T-helper 2 cell treated with Interferon-gamma antibody and Interleukin-4, amounts not matched to agents 5 μg/mL and 100 μg/mL, for 36 hours (primary cell): Measurements from ENCODE around the gene CKAP4.

Source experiments
- DNase-seq: peaks from one replicate; pipeline ENCODE4 v3.0.0; 2021; ENCODE audit warnings: low spot score
- H3K27ac Mint-ChIP-seq: one replicate; pipeline ENCODE4 v1.8.0; 2021; ENCODE audit warnings: mild to moderate bottlenecking, mixed read lengths
- H3K27me3 Mint-ChIP-seq: one replicate; pipeline ENCODE4 v1.8.0; 2021; ENCODE audit warnings: low read depth, mixed read lengths
- H3K36me3 Mint-ChIP-seq: one replicate; pipeline ENCODE4 v1.8.0; 2021; ENCODE audit warnings: low read depth, mixed read lengths
- H3K4me1 Mint-ChIP-seq: one replicate; pipeline ENCODE4 v1.8.0; 2021; ENCODE audit warnings: low read depth, mixed read lengths
- H3K4me3 Mint-ChIP-seq: one replicate; pipeline ENCODE4 v1.8.0; 2022; ENCODE audit warnings: mild to moderate bottlenecking, moderate library complexity, mixed read lengths
- H3K9me3 Mint-ChIP-seq: one replicate; pipeline ENCODE4 v1.8.0; 2021; ENCODE audit warnings: mixed read lengths

Gene CKAP4

DNA sequence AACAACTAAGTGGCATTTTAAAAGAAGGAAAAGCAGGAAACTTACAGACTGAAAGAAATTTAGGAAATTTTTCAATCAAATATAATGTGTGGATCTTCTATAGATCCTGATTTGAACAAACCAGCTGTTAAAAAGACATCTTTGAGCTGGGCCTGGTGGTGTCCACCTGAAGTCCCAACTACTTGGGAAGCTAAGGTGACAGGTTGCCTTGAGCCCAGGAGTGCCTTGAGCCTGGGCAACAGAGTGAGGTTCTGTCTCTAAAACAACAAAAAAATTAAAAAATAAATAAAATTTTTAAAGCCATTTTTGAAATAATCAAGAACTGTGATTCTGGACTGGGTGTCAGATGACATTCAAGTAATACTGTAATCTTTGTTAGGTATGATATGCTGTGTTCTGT, 7.0 kb downstream of the CKAP4 start:
- H3K36me3 Mint-ChIP-seq: no peaks in the 10 kb centered on the region
- H3K4me1 Mint-ChIP-seq: no peaks in the 10 kb centered on the region
- H3K4me3 Mint-ChIP-seq: no peak overlapping the region
- H3K9me3 Mint-ChIP-seq: no peaks in the 10 kb centered on the region
- no peak overlapping the region for H3K27ac Mint-ChIP-seq
- H3K27me3 Mint-ChIP-seq: peaks cover 3% of the 10 kb centered on the region
- DNase-seq: no peak

DNA sequence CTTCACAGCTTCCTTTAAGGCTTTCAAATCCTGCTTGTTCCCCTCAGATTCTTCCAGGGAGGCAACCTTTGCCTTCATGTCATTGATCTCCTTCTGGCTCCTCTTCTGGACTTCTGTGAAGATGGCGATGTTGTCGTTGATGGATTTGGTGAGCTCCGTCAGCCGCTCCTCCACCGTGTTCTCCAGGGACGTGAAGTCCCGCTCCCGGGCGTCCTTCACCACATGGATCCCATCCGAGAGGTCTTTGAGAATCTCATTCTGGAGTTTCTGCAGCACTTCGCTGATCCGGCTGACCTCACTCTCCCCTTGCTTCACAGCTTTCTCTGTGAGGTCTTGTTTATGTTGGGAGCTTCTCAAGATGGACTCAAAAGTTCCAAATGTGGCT, 7.9 kb downstream of the CKAP4 start:
- H3K4me1 Mint-ChIP-seq: no peaks in the 10 kb centered on the region
- no peaks in the 10 kb centered on the region for H3K9me3 Mint-ChIP-seq
- no peak overlapping the region for H3K4me3 Mint-ChIP-seq
- DNase-seq: no peak
- H3K36me3 Mint-ChIP-seq: no peaks in the 10 kb centered on the region
- H3K27ac Mint-ChIP-seq: no peak overlapping the region
- H3K27me3 Mint-ChIP-seq: peaks cover under 1% of the 10 kb centered on the region

DNA sequence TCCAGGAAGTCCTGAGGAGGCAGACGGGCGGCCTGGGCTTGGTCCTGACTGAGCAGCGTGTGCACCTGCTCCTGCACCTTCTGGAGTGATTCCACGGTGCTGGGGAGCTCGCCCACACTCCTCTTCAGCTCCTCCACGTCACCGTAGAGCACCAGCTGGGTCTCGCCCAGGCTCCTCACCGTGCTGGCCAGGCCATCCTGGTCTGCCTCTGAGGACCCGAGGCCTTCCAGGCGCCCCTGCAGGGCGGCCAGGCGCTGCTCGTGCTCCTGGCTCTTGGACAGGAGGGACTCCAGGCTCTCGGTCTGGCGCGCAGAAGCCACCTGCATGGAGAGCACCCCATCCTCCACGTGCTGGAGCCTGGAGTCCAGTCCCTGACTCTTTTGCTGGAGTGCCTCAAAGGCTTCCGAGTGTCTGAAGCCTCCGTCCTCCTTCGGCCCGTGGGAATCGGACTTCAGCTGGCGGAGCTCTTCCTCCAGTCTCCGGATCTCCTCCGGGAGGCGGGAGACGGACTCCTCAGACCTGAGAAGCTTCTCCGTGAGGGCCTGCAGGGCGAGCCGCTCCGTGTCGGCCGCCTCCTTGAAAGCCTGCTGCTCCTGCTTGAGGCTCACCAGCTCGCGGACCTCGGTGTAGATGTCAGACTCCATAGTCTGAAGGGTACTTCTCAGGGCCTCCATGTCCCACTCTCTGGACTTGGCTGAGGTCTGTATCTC, 8.4 kb downstream of the CKAP4 start:
- Mint-ChIP-seq H3K27me3 (no peaks in the 10 kb centered on the region), H3K4me3 (no peak overlapping the region), H3K27ac (no peak overlapping the region), H3K4me1 (no peaks in the 10 kb centered on the region), H3K9me3 (no peaks in the 10 kb centered on the region), H3K36me3 (no peaks in the 10 kb centered on the region)
- no peak for DNase-seq

DNA sequence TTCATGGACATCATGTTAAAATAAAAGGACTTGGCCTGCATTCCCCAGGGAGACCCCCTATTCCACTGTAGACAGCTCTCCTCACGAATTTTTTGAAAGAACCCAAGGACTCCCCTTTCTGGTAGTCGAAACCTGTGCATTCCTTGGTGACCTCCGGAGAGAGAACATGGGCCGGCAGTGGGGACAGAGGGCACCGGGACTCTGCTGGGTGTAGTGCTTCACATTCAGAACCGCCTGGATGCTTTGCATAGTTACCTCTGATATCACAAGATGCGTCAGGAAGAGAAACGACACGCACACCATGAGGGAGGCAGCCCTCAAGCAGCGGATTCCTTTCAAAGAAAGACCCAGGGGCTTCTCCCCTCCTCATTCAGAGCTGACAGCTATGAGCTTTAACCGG, 9.7 kb downstream of the CKAP4 start:
- Mint-ChIP-seq H3K9me3 (no peaks in the 10 kb centered on the region), H3K27me3 (no peaks in the 10 kb centered on the region), H3K4me3 (no peak overlapping the region), H3K4me1 (no peaks in the 10 kb centered on the region), H3K36me3 (no peaks in the 10 kb centered on the region), H3K27ac (no peak overlapping the region)
- DNase-seq: no peak

DNA sequence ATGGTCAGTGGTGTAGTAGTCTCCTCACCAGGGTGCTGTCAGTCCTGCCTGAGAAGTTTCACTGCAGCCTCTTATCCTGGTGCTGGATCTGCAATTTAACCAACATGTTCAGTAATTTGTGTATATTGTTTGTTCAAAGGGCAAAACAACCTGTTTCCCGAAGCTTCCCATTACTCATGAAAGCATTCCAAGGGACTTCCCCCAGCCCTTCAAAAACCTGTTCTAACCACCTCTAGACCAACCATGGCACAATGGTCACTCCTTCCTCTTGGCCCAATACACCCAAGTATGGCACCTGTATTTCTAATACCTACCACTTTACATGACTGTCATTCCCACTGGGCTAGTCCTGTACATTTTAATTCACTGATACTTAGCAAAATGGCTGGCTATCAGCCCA, 12.1 kb downstream of the CKAP4 start:
- peaks cover 4% of the 10 kb centered on the region for H3K27me3 Mint-ChIP-seq
- no peak overlapping the region for H3K4me3 Mint-ChIP-seq
- no peaks in the 10 kb centered on the region for H3K4me1 Mint-ChIP-seq
- no peak for DNase-seq
- no peak overlapping the region for H3K27ac Mint-ChIP-seq
- H3K9me3 Mint-ChIP-seq: no peaks in the 10 kb centered on the region
- H3K36me3 Mint-ChIP-seq: no peaks in the 10 kb centered on the region

DNA sequence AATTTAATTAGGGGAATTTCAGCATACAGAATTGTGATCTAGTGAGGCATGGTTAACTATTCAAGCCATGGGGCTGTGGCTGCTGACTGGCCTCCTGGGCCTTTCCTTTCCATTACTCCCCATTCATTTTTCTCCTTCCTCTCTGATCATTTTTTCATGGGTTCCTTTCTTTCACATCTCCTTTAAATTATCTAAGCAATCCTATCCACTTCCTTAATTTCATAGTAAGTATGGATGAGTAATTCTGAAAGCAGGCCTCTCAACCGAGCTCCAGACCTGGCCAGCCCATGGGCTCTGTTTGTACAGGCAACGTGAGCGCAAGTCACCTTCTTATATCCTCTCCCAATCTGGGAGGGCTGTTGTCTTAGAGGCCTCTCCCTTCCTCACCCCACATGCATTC, 13.4 kb downstream of the CKAP4 start:
- H3K27me3 Mint-ChIP-seq: peaks cover 9% of the 10 kb centered on the region
- H3K9me3 Mint-ChIP-seq: no peaks in the 10 kb centered on the region
- H3K4me1 Mint-ChIP-seq: no peaks in the 10 kb centered on the region

DNA sequence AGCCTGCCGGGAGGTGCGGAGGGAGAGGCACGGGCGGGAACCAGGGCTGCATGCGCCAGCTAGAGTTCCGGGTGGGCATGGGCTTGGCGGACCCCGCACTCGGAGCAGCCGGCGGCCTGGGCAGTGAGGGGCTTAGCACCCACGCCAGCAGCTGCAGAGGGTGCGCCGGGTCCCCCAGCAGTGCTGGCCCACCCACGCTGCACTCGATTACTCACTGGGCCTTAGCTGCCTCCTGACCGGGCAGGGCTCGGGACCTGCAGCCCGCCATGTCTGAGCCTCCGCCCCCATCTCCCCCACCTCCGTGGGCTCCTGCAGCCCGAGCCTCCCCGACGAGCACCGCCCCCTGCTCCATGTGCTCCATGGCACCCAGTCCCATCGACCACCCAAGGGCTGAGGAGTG, 14.8 kb downstream of the CKAP4 start:
- Mint-ChIP-seq H3K36me3 (no peaks in the 10 kb centered on the region), H3K4me3 (no peak overlapping the region), H3K27ac (no peak overlapping the region), H3K27me3 (peaks cover 9% of the 10 kb centered on the region), H3K4me1 (peaks cover 2% of the 10 kb centered on the region), H3K9me3 (no peaks in the 10 kb centered on the region)
- DNase-seq: no peak

More for the DNA sequence above, 13.4 kb downstream of the CKAP4 start:
- H3K4me3 Mint-ChIP-seq: no peak overlapping the region
- no peaks in the 10 kb centered on the region for H3K36me3 Mint-ChIP-seq
- H3K27ac Mint-ChIP-seq: no peak overlapping the region
- DNase-seq: no peak

DNA sequence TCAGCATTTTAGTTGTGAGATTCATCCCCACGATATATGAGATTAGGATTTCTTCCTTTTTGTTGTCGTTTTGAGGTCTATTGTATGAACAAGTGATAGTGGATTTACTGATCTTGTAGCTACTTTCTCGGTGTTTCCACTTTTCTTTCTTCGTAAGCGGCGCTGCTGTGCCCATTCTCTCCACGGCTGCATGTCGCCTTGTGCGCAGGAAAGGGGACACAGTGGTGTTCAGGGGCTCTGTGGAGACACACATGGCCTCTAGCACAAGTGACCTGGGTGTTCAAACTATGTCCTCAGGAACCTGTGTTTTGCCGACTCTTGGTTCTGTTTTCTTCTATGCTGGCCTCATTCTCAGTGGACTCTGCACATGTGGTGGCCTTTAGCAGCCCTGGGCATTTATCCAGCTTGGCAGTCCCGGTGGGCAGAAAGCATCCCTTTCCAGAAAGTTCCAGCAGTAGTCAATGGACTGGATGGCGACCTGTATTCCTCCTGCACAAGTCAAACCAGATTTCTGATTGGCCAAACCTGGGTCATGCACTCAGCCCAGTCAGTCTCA, 18.7 kb downstream of the CKAP4 start:
- no peaks in the 10 kb centered on the region for H3K36me3 Mint-ChIP-seq
- H3K27ac Mint-ChIP-seq: no peak overlapping the region
- peaks cover 9% of the 10 kb centered on the region for H3K27me3 Mint-ChIP-seq
- DNase-seq: no peak
- H3K4me1 Mint-ChIP-seq: peaks cover 15% of the 10 kb centered on the region
- H3K9me3 Mint-ChIP-seq: no peaks in the 10 kb centered on the region
- H3K4me3 Mint-ChIP-seq: no peak overlapping the region

DNA sequence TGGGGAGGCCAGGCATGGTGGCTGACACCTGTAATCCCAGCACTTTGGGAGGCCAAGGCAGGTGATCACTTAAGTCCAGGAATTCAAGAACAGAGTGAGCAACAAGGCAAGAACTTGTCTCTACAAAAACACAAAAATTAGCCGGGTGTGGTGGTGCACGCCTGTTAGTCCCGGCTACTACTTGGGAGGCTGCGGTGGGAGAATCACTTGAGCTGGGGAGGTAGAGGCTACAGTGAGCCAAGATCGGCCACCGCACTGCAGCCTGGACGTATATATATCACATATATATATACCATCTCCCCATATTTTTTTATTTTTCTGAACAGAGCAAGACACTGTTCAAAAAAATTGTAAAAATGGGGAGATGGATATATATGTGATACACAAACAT, 19.5 kb downstream of the CKAP4 start:
- Mint-ChIP-seq H3K36me3 (no peaks in the 10 kb centered on the region), H3K27ac (no peak overlapping the region), H3K4me3 (no peak overlapping the region), H3K27me3 (peaks cover 9% of the 10 kb centered on the region), H3K9me3 (no peaks in the 10 kb centered on the region), H3K4me1 (peaks cover 17% of the 10 kb centered on the region)
- no peak for DNase-seq

DNA sequence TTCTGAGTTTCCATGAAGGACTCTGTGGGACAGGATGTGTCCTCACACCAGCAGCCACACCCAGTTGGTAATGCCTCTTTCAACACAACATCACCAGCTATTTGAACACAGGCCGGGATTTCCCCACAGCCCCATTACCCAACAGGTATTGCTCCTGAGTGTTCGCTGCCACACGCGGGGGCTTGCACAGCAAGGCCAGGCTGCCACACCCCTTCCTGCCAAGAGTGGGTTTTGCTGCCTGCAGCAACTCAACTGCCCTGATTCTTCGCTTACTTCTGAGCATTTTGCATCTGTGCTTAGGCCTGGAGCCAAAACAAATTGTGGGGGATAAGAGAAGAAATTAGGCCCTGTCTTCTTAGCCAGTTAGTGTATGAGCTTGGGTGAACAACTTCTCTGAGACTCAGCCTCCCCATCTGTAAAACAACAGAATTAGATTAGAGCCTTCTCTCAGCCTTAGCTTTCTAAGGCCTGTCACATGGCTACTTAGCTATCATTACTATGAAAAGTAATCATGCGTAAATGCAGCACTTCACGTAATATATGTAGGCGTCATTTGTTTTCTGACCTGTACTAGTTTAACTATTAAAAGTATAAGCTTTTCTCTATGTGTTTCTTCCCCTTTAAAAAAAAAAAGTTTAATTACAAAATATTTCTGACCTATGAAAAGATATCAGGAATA, 20.0 kb downstream of the CKAP4 start:
- DNase-seq: no peak
- Mint-ChIP-seq H3K27ac (peak overlapping the region; percentile 79), H3K4me3 (peak overlapping the region; percentile 56), H3K36me3 (no peaks in the 10 kb centered on the region), H3K27me3 (peaks cover 9% of the 10 kb centered on the region), H3K4me1 (peaks cover 17% of the 10 kb centered on the region), H3K9me3 (no peaks in the 10 kb centered on the region)

DNA sequence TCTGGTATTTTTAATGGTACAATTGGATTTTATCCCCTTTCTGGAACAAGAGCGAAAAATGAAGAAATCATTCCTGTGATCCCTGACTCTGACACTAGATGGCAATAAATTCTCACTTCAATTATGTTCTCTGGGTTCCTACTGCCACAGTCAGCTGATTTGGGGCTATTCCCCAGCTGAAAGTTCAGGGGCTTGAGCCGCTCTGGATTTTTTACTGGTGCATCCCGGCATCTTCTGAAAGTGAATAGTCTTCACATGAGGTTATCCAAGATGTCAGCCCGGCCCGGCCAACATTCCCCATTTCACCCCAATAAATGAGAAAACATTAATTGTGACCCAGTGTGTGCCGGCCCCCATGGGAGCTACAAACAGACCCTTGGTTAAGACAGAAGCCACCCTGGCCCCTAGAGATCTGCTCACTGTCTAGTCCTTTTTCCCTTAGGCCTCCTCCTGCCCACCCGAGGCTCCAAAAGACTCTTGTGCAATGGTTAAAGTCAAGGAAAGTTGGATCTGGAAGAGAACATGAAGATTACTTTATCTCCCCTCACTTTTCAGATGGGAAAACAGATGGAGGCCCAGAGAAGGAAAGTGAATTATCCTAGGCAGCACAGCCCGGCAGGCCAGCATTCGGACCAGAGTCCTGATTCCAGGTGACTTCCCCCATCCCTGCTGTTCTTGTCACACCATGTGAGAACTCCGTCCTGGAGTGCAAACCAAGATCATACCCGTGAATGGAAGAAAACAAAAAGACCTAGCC, 20.8 kb downstream of the CKAP4 start:
- Mint-ChIP-seq H3K27ac (peak overlapping the region; percentile 79), H3K9me3 (no peaks in the 10 kb centered on the region), H3K36me3 (no peaks in the 10 kb centered on the region), H3K27me3 (peaks cover 9% of the 10 kb centered on the region), H3K4me1 (peaks cover 17% of the 10 kb centered on the region), H3K4me3 (peak overlapping the region; percentile 56)
- no peak for DNase-seq

DNA sequence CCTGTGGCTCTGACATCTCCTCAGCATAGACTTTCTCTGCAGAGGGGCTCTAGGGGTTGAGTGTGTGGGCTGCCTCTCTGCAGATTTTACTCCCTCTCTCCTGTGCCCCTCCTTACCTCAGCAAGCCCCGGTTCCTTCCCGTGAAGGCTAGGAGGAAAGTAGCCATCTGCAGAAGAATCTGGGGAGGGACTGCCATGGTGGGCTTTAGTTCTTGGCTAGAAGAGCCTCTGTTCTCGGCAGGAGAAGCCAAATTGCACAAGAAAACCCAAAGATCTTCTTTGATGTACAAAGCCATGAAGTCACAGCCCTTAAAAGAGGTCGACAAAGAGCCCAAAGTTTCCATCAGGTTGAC, 23.5 kb downstream of the CKAP4 start:
- no peaks in the 10 kb centered on the region for H3K9me3 Mint-ChIP-seq
- H3K4me1 Mint-ChIP-seq: peaks cover 26% of the 10 kb centered on the region
- DNase-seq: no peak
- no peaks in the 10 kb centered on the region for H3K36me3 Mint-ChIP-seq
- no peak overlapping the region for H3K4me3 Mint-ChIP-seq
- no peaks in the 10 kb centered on the region for H3K27me3 Mint-ChIP-seq
- no peak overlapping the region for H3K27ac Mint-ChIP-seq

DNA sequence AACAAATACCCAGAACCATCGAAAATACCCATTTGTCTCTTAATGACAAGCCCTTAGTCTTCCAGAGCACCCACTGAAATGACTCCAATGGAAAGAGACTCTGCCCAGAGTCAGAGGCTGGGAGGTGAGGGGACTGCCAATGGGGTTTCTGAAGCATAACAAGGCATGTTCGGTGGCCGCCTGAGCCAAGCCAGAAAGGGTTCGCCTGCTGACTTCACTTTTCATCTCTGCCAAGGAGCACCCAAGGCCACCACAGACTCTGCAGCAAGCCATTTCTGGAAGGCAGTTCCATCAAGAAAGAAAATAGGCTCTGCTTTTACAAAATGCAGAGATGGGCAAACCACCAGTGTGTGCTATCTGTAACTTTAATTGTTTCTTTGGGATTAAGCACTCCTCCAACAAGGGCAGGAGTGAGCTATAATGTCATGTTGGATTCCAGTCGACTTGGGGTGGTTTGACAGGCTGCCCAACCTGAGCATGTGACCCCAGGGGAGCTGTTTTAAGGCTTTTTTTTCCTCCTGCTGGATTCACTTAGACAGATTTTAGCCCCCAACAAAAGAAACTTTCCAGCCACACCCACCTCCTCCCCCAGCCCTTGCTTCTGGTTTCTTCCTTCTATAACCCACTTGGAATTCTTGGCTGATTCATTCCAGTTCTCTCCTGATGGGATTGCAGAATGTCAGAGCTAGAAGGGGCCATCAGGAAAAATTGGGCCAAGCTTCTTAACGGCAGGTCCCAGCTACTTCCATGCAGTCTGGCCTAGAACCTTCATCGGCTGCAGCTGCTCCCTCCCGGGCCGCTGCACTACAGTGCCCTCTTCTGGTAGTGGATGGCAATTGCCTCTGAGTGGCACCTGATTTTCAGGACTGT, 24.1 kb downstream of the CKAP4 start:
- H3K27ac Mint-ChIP-seq: no peak overlapping the region
- no peaks in the 10 kb centered on the region for H3K9me3 Mint-ChIP-seq
- H3K4me3 Mint-ChIP-seq: no peak overlapping the region
- peaks cover 2% of the 10 kb centered on the region for H3K27me3 Mint-ChIP-seq
- DNase-seq: peak; percentile 52
- H3K4me1 Mint-ChIP-seq: peaks cover 26% of the 10 kb centered on the region
- no peaks in the 10 kb centered on the region for H3K36me3 Mint-ChIP-seq
